Loucy (cell line): ENCODE data around the gene SEC14L2.

Source experiments
- CTCF ChIP-seq: fragments of 200-600 bp; sonication (generic); conservative IDR thresholded peaks from 2 replicates; pipeline ENCODE4 v1.5.1; 2014; ENCODE audit warnings: mild to moderate bottlenecking, antibody characterized with exemption, low read length
- EZH2phosphoT487 ChIP-seq: fragments of 200-600 bp; IDR thresholded peaks from 2 replicates; pipeline ENCODE4 v1.6.1; 2018; ENCODE audit warnings: antibody characterized with exemption, mild to moderate bottlenecking, moderate library complexity, borderline replicate concordance

GRCh38 chr22:30372915-30373314 is 23.9 kb upstream of the SEC14L2 start:
- no peak for TF ChIP-seq CTCF
- TF ChIP-seq EZH2phosphoT487: no peak
